ENCODE results near the gene TNS3. TPM values are rescaled to one million over a fixed set of nuclear protein-coding genes. Genes with fewer than 3 reads are reported as not detected.
"Not testable (repeated sequence)": the region's sequence is repeated elsewhere in the genome, so short reads cannot be mapped to it uniquely, and the experiment has no call there.

Gene TNS3
- polyA plus RNA-seq, 6 donors from 2014 or later, result 1.5 to 6.3 (median 4.8) TPM

DNA sequence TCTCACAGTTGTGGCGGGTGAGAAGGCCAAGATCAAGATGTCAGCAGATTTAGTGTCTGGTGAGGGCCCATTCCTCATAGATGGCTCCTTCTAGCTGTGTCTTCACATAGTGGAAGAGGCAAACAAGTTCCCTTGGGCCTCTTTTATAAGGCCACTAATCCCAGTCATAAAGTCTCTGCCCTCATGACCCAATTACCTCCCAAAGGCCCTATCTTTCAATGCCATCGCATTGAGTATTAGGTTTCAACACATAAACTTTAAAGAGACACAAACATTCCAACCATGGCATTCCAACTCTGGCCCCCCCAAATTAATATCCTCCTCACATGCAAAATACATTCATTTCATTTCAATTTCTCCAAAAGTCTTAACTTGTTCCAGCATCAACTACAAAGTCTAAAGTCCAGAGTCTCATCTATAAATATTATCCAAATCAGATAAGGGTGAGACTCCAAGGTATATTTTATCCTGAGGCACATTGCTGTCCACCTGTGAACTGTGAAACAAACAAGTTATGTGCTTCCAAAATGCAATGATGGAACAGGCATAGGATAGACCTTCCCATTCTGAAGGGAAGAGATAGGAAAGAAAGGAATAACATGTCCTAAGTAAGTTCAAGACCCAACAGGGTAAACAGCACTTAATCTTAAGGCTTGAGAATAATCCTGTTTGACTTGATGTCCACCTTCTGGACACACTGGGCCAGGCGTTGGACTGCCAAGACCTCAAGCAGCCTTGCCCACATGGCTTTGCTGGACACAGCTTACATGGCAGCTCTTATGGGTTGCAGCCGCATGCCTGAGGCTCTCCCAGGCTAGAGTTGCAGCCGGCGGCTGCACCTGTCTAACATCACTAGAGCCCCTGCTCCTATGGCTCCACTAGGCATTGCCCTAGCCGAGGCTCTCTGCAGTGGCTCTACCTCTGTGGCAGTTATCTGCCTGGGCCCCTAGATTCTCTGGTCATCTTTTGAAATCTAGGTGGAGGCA, 312.8 kb downstream of the TNS3 start:
- Mint-ChIP-seq H3K4me1 (peaks cover 0 to 4% (median 0%) of the 10 kb centered on the region in 3 donors), H3K27me3 (peaks cover 0 to 4% (median 0%) of the 10 kb centered on the region in 3 donors), H3K9me3 (peaks cover 0 to 10% (median 0%) of the 10 kb centered on the region in 7 donors), H3K36me3 (no peaks in the 10 kb centered on the region), H3K27ac (peak overlapping the region in 1 of 6 donors; percentile 35), H3K4me3 (no peak overlapping the region)
- DNase-seq, result no peak
- no peak for ATAC-seq (ENCODE audit: low read depth in 2 of 2)

- DNase-seq, result no peak
- ATAC-seq (ENCODE audit: low read depth in 2 of 2), result no peak
- peak overlapping the region in 1 of 6 donors; percentile 32 for H3K27ac Mint-ChIP-seq
- H3K9me3 Mint-ChIP-seq, result peaks cover 0 to 10% (median 0%) of the 10 kb centered on the region in 7 donors
- no peaks in the 10 kb centered on the region for H3K36me3 Mint-ChIP-seq
- H3K27me3 Mint-ChIP-seq, result peaks cover 0 to 8% (median 0%) of the 10 kb centered on the region in 3 donors
- peaks cover 0 to 4% (median 0%) of the 10 kb centered on the region in 3 donors for H3K4me1 Mint-ChIP-seq
- H3K4me3 Mint-ChIP-seq, result no peak overlapping the region
Observed at GRCh38 chr7:47267346-47267745, 314.6 kb downstream of the TNS3 start.

DNA sequence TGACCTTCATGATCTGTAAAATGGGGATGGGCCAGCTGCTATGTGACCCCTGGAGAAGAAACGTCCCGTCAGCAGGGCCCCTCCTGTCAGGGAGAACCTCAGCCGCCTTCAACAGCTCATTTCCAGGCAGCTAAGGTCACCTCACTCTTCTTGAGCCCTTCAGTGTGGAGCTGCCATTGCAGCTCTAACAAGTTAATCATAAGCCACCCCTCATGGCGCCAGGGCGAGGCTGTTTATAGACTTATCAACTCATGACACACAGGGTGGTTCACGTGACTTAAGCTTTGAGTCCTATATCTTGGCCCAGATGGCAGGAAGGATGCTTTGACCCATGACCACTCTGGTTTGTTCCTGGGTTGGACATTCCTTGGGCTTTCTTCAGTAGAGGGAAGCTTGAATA, 315.1 kb downstream of the TNS3 start:
- Mint-ChIP-seq H3K9me3 (peaks cover 0 to 10% (median 0%) of the 10 kb centered on the region in 7 donors), H3K36me3 (no peaks in the 10 kb centered on the region), H3K4me3 (no peak overlapping the region), H3K27me3 (peaks cover 0 to 12% (median 0%) of the 10 kb centered on the region in 3 donors), H3K27ac (no peak overlapping the region), H3K4me1 (peaks cover 0 to 4% (median 0%) of the 10 kb centered on the region in 3 donors)
- ATAC-seq (ENCODE audit: low read depth in 2 of 2) (no peak), DNase-seq (no peak)

GRCh38 chr7:47266131-47266706, 315.7 kb downstream of the TNS3 start:
- peak; percentile 53 to 61 for ATAC-seq (ENCODE audit: low read depth in 2 of 2)
- Mint-ChIP-seq H3K4me1 (peaks cover 0 to 4% (median 0%) of the 10 kb centered on the region in 3 donors), H3K9me3 (peaks cover 0 to 10% (median 0%) of the 10 kb centered on the region in 7 donors), H3K36me3 (no peaks in the 10 kb centered on the region), H3K27ac (peak overlapping the region in 1 of 6 donors; percentile 26), H3K27me3 (peaks cover 0 to 15% (median 0%) of the 10 kb centered on the region in 3 donors), H3K4me3 (no peak overlapping the region)
- DNase-seq, result peak; percentile 55

DNA sequence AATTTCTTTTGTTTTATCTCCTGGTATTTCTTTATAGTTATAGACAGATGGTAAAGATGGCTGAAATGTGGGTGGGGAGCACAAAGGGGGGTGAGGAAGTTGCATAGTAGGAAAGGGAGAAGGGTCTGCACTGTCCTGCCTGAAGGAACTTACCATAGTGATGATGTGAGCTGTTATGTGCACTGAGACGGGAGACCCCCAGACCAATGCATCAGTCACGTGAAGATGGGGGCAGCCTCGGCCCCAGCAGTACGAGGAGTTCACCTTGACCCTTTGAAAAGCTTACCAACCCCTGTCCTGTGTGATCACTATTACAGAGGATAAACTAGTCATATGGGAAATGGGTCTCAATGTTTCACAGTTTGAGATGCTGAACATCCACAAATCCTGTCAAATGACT, 316.3 kb downstream of the TNS3 start:
- DNase-seq, result no peak
- H3K27me3 Mint-ChIP-seq, result peaks cover 0 to 15% (median under 1%) of the 10 kb centered on the region in 3 donors
- no peak overlapping the region for H3K4me3 Mint-ChIP-seq
- peaks cover 0 to under 1% of the 10 kb centered on the region in 2 donors for H3K36me3 Mint-ChIP-seq
- ATAC-seq (ENCODE audit: low read depth in 2 of 2), result no peak
- H3K4me1 Mint-ChIP-seq, result peaks cover 0 to 4% (median 0%) of the 10 kb centered on the region in 3 donors
- no peak overlapping the region for H3K27ac Mint-ChIP-seq
- peaks cover 0 to 10% (median 0%) of the 10 kb centered on the region in 7 donors for H3K9me3 Mint-ChIP-seq

GRCh38 chr7:47264021-47264651, 317.8 kb downstream of the TNS3 start:
- peaks cover 0 to 8% (median 0%) of the 10 kb centered on the region in 7 donors for H3K9me3 Mint-ChIP-seq
- no peak for DNase-seq

GRCh38 chr7:47262881-47263280, 319.0 kb downstream of the TNS3 start:
- Mint-ChIP-seq H3K36me3 (peaks cover 0 to 7% of the 10 kb centered on the region in 2 donors), H3K27me3 (peaks cover 6 to 29% (median 9%) of the 10 kb centered on the region in 3 donors), H3K27ac (peak overlapping the region in 1 of 6 donors; percentile 5), H3K4me1 (peaks cover 0 to 4% (median 0%) of the 10 kb centered on the region in 3 donors), H3K4me3 (no peak overlapping the region), H3K9me3 (peaks cover 0 to under 1% (median 0%) of the 10 kb centered on the region in 7 donors)
- no peak for ATAC-seq (ENCODE audit: low read depth in 2 of 2)
- no peak for DNase-seq

More at GRCh38 chr7:47264021-47264651, 317.8 kb downstream of the TNS3 start:
- H3K4me1 Mint-ChIP-seq, result peaks cover 0 to 4% (median 0%) of the 10 kb centered on the region in 3 donors
- H3K27ac Mint-ChIP-seq, result no peak overlapping the region
- no peak overlapping the region for H3K4me3 Mint-ChIP-seq
- H3K36me3 Mint-ChIP-seq, result peaks cover 0 to 7% of the 10 kb centered on the region in 2 donors
- H3K27me3 Mint-ChIP-seq, result peaks cover 6 to 24% (median 9%) of the 10 kb centered on the region in 3 donors
- ATAC-seq (ENCODE audit: low read depth in 2 of 2), result no peak

DNA sequence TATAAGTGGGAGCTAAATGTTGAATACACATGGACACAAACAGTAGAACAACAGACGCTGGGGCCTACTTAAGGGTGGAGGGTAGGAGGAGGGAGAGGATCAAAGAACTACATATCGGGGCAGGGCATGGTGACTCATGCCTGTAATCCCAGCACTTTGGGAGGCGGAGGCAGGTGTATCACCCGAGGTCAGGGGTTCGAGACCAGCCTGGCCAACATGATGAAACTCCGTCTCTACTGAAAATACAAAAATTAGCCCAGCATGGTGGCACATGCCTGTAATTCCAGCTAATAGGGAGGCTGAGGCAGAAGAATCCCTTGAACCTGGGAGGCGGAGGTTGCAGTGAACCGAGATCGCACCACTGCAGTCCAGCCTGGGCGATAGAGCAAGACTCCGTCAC, 319.8 kb downstream of the TNS3 start:
- not testable (repeated sequence) for ATAC-seq (ENCODE audit: low read depth in 2 of 2); H3K4me1 Mint-ChIP-seq; DNase-seq; H3K36me3 Mint-ChIP-seq; H3K9me3 Mint-ChIP-seq
- Mint-ChIP-seq H3K27ac (peak overlapping the region in 1 of 6 donors; percentile 70), H3K27me3 (peaks cover 6 to 32% (median 9%) of the 10 kb centered on the region in 3 donors), H3K4me3 (peak overlapping the region in 1 of 8 donors; percentile 44)

DNA sequence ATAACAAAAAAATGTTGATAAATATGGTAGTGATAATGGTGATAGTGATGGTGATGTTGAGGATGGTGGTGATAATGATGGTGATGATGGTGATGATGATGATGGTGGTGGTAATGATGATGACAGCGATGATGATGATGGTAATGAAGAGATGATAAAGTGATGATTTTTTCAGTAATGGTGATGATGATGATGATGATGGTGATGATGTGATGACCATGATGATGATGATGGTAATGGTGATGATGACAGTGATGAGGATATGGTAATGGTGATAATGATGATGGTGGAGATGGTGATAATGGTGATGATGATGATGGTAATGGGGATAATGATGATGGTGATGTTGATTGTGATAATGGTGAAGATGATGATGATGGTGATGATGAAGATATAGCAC, 321.6 kb downstream of the TNS3 start:
- no peak for DNase-seq
- H3K4me1 Mint-ChIP-seq, result peaks cover 10 to 15% (median 15%) of the 10 kb centered on the region in 3 donors
- H3K36me3 Mint-ChIP-seq, result peaks cover 0 to 7% of the 10 kb centered on the region in 2 donors
- H3K4me3 Mint-ChIP-seq, result no peak overlapping the region
- H3K9me3 Mint-ChIP-seq, result no peaks in the 10 kb centered on the region
- peaks cover 6 to 28% (median 9%) of the 10 kb centered on the region in 3 donors for H3K27me3 Mint-ChIP-seq
- peak overlapping the region in 1 of 6 donors; percentile 58 for H3K27ac Mint-ChIP-seq
- no peak for ATAC-seq (ENCODE audit: low read depth in 2 of 2)

- Mint-ChIP-seq H3K4me3 (no peak overlapping the region), H3K27ac (no peak overlapping the region), H3K9me3 (no peaks in the 10 kb centered on the region), H3K27me3 (peaks cover 6 to 28% (median 9%) of the 10 kb centered on the region in 3 donors), H3K4me1 (peaks cover 15 to 21% (median 21%) of the 10 kb centered on the region in 3 donors), H3K36me3 (peaks cover 0 to 7% of the 10 kb centered on the region in 2 donors)
- DNase-seq, result no peak
- no peak for ATAC-seq (ENCODE audit: low read depth in 2 of 2)
Observed at GRCh38 chr7:47259682-47260081, 322.2 kb downstream of the TNS3 start.

DNA sequence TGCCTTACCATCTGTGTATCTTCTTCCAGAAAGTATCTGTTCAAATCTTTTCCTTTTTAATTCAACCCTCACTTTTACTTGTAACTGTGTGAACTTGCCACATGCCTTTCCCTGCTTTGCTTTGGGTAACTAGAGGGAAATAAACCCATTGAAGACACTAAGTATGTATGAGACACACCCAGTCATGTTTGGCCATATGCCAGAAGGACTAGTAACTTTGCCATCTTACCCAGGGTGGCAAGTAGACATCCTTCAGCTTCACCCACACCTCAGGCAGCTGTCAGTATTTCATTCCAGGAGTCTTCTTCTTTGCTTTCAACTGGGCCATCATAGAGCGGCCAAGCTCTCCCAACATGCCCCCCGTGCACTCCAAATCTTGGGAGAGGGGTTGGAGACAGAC, 323.1 kb downstream of the TNS3 start:
- Mint-ChIP-seq H3K4me3 (no peak overlapping the region), H3K4me1 (peaks cover 20 to 24% (median 23%) of the 10 kb centered on the region in 3 donors), H3K27me3 (peaks cover 6 to 24% (median 9%) of the 10 kb centered on the region in 3 donors), H3K36me3 (peaks cover 0 to 7% of the 10 kb centered on the region in 2 donors), H3K27ac (peak overlapping the region in 1 of 6 donors; percentile 67), H3K9me3 (no peaks in the 10 kb centered on the region)
- ATAC-seq (ENCODE audit: low read depth in 2 of 2), result no peak
- no peak for DNase-seq

- Mint-ChIP-seq H3K27ac (peak overlapping the region in 1 of 6 donors; percentile 4), H3K4me1 (peaks cover 25 to 29% (median 28%) of the 10 kb centered on the region in 3 donors)
Observed at GRCh38 chr7:47256016-47256415, 325.9 kb downstream of the TNS3 start.

More at GRCh38 chr7:47256016-47256415, 325.9 kb downstream of the TNS3 start:
- ATAC-seq (ENCODE audit: low read depth in 2 of 2) (no peak), DNase-seq (no peak)
- Mint-ChIP-seq H3K9me3 (peaks cover 0 to 23% (median 9%) of the 10 kb centered on the region in 7 donors), H3K27me3 (peaks cover 6 to 17% (median 9%) of the 10 kb centered on the region in 3 donors), H3K4me3 (peak overlapping the region in 4 of 8 donors; percentile 73 to 87 (median 79)), H3K36me3 (peaks cover 0 to 7% of the 10 kb centered on the region in 2 donors)

Measured in naive B cell (primary cell).